Measurements from ENCODE around the gene PNPLA5.

PNPLA5 gene

DNA sequence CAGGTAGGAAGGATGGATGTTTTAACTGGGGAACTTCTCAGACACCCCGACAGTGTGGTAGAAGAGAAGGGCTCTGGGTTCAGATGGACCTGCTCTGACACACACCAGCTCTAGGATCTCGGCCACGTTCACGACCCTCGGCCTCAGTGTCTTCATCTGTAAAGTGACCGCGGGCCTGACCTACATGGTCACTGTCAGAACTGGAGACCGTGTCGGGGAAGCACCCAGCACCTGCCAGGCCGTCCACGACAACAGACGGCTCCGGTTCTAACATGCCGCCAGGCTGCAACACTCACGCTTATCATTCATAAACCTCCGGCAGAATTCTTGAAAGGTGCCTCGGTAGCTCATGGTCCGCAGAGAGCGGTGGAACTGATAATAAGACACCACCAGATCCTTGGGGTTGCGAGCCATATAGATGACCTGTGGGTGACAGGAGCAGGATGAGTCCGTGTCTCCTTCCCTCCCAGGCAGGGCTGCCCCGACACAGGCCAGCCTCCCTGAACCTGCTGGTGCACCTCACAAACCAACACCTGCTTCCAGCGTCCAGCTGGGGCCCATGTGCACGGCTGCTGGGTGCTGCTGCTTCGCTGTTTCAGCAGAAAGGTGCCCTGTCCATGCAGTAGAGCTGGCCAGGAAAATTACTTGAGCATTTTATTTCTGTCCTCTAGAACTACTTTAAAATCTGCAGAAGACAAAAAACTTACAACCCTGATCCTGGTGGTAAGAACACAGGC lies 53.1 kb downstream of the PNPLA5 start:
- DNase-seq (ENCODE audit: low read depth in 2 of 2), result no peak

DNA sequence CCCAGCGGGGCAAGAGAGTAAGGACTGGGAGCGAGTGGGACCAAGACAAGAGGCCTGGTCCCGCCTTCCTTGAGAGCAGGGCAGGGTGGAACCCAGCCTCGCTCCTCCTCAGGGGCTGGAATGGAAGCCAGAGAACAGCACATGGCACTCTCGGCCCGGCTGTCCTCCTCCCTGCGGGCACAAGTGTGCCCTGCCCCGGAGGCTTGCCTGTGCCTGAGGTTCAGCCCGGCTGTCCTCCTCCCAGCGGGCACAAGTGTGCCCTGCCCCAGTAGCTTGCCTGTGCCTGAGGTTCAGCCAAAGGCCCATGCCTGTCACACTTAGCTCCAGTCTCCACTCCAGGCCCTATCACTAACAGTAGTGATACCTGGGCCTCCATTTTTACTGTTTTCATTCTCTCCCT lies 53.7 kb downstream of the PNPLA5 start:
- DNase-seq (ENCODE audit: low read depth in 2 of 2), result no peak

DNA sequence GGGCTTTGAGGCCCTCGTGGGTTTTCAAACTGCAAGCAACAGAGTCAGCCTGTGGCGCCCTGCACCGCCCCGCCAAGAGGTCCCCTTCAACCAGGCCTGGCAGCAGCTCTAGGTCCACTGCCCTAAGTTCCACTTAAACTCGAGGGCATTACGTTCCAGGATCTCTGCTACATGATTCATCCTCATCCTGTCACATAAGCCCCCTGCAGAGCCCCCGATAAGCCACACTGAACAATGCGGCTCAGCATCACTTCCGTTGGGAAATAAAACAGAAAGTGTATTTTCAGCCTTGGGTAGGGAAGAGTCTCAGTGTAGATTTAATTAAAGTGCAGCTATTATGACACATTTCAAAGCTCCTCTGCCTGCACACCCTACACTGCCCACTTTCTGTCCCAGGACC lies 54.1 kb downstream of the PNPLA5 start:
- no peak for DNase-seq (ENCODE audit: low read depth in 2 of 2)

DNA sequence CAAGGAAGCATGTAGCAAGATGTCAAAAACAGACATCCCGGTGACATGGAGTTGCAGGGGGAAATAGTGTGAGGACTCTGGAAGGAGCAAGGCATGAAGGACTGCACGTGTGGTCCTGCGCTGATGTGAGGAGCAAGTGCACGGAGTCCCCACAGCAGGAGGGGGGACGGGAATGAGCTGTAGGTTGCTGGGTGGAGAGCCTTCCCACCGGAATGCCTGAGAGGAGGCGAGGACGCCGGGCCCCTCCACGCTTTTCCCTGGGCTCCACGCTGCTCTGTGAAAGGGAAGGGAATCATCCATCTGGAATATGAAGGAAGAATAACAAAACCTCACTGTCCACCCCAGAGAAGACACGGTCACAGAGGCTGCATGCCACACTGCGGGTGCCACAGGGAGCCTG lies 56.1 kb downstream of the PNPLA5 start:
- DNase-seq (ENCODE audit: low read depth in 2 of 2), result no peak

- no peak for DNase-seq (ENCODE audit: low read depth in 2 of 2)
Measured at GRCh38 chr22:43835166-43835565, 56.6 kb downstream of the PNPLA5 start.

DNA sequence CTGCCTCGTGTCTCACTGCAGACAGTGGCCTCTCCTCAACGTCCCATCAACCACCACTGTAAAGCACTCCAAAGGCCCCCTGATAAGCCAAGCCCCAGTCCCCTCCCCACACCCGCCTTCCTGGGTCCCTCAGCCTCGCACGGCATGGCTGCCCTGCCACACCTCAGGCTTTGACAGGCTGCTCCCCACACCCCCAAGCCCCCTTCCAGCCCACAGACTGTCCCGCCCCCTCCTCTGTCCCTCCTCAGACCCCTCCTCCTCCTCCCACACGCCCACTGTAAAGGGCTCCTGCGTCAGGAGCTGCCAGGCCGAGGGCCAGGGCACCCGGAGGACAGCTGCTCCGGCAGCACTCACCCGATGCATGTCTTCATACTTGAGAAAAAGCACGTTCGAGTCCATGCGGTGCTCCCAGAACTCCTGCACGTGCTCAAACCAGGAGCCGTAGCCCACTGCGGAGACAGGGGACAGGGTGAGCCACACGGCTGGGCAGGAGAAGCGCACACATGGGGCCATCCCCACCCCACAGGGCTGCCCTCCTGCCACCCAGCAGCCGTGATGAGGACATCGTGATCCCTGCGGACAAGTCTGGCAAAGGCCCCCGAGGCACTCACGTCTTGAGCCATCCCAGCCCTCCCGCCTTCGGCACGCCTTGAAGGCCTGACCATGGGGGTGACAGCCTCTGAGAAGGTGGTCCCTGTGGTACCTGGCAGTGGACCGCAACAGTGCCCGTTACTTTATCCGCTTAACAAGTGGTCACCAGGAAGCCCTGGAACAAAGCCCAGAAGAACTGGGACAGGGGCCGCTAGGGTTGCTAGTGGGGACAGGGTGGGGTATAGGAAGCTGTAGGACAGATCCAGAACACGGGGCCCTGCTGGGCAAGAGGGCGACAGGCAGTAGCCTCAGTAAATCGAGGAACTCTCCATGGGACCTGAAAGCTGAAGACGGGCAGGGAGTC lies 58.2 kb downstream of the PNPLA5 start:
- no peak for DNase-seq (ENCODE audit: low read depth in 2 of 2)

GRCh38 chr22:43832393-43833265 lies 59.2 kb downstream of the PNPLA5 start:
- DNase-seq (ENCODE audit: low read depth in 2 of 2), result no peak

- DNase-seq (ENCODE audit: low read depth in 2 of 2), result no peak
Measured at GRCh38 chr22:43831561-43832392, 60.0 kb downstream of the PNPLA5 start.

DNA sequence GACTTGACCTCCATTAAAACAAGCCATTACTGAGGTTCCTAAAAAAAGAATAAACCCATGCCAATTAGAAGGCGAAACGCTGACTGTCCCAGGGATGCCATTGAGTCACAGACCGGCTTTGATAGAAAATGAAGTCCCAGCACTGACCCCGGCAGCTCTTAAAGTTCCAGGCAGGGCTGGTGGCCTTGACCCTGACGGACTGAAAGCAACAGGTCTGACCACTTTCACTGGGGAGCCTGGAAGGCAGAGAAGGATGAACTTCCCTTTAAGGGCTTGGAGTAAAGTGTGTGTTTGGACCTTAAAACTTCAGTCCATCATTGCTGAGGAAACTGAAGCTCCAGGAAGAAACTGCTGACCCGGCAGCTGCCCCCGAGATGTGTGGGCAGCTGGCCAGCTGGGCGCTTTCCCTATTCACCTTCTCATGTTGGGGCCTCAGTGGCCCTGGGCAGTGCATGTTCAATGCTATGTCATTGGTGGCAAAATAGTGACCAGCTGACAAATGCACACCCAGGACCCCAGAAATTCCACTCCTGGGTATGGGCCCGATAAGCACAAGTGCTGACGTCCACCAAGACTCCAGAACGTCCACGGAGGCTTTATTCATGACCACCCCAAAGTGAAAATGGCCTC lies 60.8 kb downstream of the PNPLA5 start:
- no peak for DNase-seq (ENCODE audit: low read depth in 2 of 2)

DNA sequence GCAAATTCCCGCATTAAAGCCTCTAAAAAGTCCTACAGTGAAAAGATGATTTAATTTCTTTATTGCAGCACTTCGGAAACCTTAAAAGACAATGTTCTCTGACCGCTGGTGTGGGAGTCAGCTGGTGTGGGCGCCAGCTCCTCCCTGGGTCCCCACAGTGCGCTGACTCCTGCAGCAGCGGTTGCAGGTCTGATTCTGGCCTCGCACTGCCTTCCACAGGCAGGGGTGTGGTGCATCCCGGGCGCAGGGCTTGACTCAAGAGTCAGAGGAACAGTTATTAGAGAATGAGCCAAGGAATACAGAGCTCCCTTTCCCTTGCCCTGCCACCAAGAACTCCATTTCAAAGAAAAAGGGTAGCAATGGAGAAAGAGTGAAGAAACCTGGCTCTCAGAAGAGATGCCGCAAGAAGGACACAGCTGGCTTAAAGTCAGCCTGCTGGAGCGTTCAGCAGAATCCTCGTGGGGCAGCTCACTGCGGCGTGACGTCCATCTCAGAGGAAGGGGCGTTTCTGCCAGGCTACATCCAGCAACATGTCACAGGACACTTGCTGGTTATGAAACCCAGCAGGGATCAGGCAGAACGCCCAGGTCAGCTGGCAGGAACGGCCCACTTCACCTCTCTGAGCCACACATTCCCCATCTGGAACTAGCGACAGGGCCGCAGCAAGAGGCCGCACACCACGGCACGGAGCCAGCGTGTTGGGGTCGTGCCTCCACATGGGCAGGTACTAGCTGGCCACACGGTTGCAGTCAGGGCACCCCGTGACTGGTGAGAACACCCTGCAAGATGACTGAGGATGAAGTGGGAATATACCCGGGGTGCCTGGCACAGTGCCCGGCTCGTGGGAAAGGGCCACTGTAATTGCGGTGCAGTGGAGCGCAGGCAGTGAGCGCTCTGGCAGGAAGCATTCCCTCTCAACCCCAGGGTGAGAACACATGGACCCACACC lies 61.6 kb downstream of the PNPLA5 start:
- no peak for DNase-seq (ENCODE audit: low read depth in 2 of 2)
